Measurements from ENCODE around the gene AURKB. TPM values are rescaled to one million over a fixed set of nuclear protein-coding genes. Genes with fewer than 3 reads are reported as not detected.

Gene AURKB
- total and polyA plus RNA-seq, 2 donors (not counting 1 experiment from before 2014, with no cell fraction given), result 1.1 to 5.3 TPM

DNA sequence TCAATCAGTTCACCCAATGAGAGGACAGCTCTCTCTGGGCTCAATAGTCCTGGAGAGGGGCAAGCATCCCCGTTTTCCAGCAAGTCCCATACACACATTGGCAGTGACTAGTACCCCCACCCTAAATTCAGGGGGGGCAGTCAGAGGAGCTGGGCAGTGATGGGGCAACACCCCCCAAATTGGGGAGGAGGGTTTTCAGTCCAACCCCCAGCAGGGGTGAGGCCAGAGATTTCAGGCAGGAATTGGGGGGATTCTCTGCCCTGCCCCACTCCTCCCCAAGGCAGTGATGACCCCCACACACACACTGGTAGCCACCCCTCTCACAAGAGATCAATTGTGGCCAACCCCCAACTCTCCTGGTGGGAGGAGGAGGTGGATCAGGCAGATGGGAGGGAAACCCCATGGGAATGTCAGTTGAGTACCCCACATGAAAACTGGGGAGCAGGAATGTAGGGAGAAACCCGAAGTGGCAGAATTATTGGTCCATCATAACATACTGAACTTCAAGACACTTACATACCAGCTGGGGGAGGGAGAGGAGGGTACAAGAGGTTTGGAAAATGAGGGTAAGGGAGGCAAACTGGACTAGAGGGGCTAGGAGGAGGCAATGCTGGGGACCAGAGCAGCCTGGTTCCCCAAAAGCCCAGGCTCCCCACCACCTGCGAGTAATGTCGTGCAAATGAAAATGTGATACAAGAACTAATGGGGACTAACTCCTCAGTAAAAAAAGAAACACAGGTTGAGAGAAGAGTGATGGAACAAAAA is 50.7 kb downstream of the AURKB start:
- CTCF ChIA-PET, result interaction anchor here (0.8 to 7.7 kb wide), 17 partner anchors 8 to 141 kb away, joined by 3 to 86 read pairs (median 7); partner anchors contain the start of genes ALOXE3, SLC25A35 and TMEM107
- POLR2A ChIA-PET, result interaction anchor here (0.7 to 3.6 kb wide), 8 partner anchors 12 to 473 kb away, joined by 3 to 18 read pairs (median 5); no protein-coding TSS in a partner anchor
- peak overlapping the region; percentile 76 for H3K27ac Mint-ChIP-seq

More for the DNA sequence above, 50.7 kb downstream of the AURKB start:
- H3K27me3 Mint-ChIP-seq, result no peaks in the 10 kb centered on the region
- intact Hi-C loops (cut with micrococcal nuclease), result loop anchor here (2.0 kb wide), 1 partner anchor 79 kb away; no protein-coding TSS in a partner anchor
- Histone ChIP-seq H3K36me3 (replicated peaks in 1 of 2; ENCODE audit: control extremely low read depth in 1 of 2, control insufficient read depth in 1 of 2, extremely low read depth in 1 of 2, insufficient read depth in 2 of 2, low read length in 1 of 2) (peaks cover 0 to 26% of the 10 kb centered on the region in 2 experiments), H2AFZ (ENCODE audit: insufficient read depth, low read depth, low read length, poor library complexity, severe bottlenecking) (no peak overlapping the region), H3K9me3 (ENCODE audit: control extremely low read depth in 1 of 3, control insufficient read depth in 2 of 3, insufficient read depth in 1 of 3, low read length in 2 of 3) (no peaks in the 10 kb centered on the region), H4K20me1 (ENCODE audit: control insufficient read depth, insufficient read depth, low read length, poor library complexity, severe bottlenecking) (peaks cover 16% of the 10 kb centered on the region), H3K4me1 (ENCODE audit: control insufficient read depth in 2 of 2, insufficient read depth in 2 of 2, low read length in 2 of 2) (peaks cover 51 to 78% of the 10 kb centered on the region in 2 donors), H3K27me3 (replicated peaks in 1 of 4; ENCODE audit: control extremely low read depth in 1 of 4, control insufficient read depth in 3 of 4, insufficient read depth in 4 of 4, low read length in 3 of 4) (no peaks in the 10 kb centered on the region), H3K27ac (ENCODE audit: low read length in 2 of 2) (peak overlapping the region; percentile 32 to 52), H3K9ac (ENCODE audit: low read length) (no peak overlapping the region), H3K4me3 (ENCODE audit: control extremely low read depth in 1 of 5, extremely low read depth in 1 of 5, insufficient read depth in 1 of 5, low read depth in 2 of 5, low read length in 4 of 5) (no peak overlapping the region), H3K4me2 (replicated peaks; ENCODE audit: low read depth, low read length, poor library complexity, severe bottlenecking) (no peak overlapping the region), H3K79me2 (ENCODE audit: control insufficient read depth, insufficient read depth, low read length) (peaks cover 35% of the 10 kb centered on the region)
- peaks cover 45% of the 10 kb centered on the region for H3K4me1 Mint-ChIP-seq
- DNase-seq (peak; percentile 40), ATAC-seq (ENCODE audit: low read depth) (no peak)
- peak overlapping the region; percentile 87 for H3K4me3 Mint-ChIP-seq
- TF ChIP-seq EZH2 (IDR thresholded peaks at IDR 0.05; ENCODE audit: borderline replicate concordance, insufficient read depth, low read depth, low read length, poor library complexity, severe bottlenecking) (no peak), CTCF (IDR thresholded peaks at IDR 0.05) (no peak)
- H3K9me3 Mint-ChIP-seq (ENCODE audit: insufficient read depth), result no peaks in the 10 kb centered on the region
- no CpG with 5 or more reads among the region's 4 CpGs for WGBS (ENCODE audit: insufficient coverage)

Measured in B cell (primary cell).